Stimulated activated naive B cell treated with anti-CD40 and anti-IgM and Interleukin-4, amounts not matched to agents 10 μg/mL and 1 μg/mL and 100 μg/mL, for 72 hours (primary cell): Measurements from ENCODE around the gene CCDC69.
"Not testable (repeated sequence)": the region's sequence is repeated elsewhere in the genome, so short reads cannot be mapped to it uniquely, and the experiment has no call there.

Experiments
- ATAC-seq, 2 donors: fragments of 150-1000 bp; cut with Tn5 transposase; replicated peaks; 2 replicates each; pipeline ENCODE4 v1.10.0; 2021; ENCODE audit warnings: moderate library complexity in 1 of 2
- DNase-seq: peaks from one replicate; pipeline ENCODE4 v3.0.0; 2021
- H3K27ac Mint-ChIP-seq: one replicate; pipeline ENCODE4 v1.8.0; 2022; ENCODE audit warnings: mild to moderate bottlenecking, mixed read lengths
- H3K27me3 Mint-ChIP-seq, 2 donors: one replicate each; pipeline ENCODE4 v1.8.0; 2022; ENCODE audit warnings: mixed read lengths in 2 of 2
- H3K36me3 Mint-ChIP-seq, 2 donors: one replicate each; pipeline ENCODE4 v1.8.0; 2022; ENCODE audit warnings: mixed read lengths in 2 of 2, mild to moderate bottlenecking in 1 of 2
- H3K4me1 Mint-ChIP-seq, 2 donors: one replicate each; pipeline ENCODE4 v1.8.0; 2022; ENCODE audit warnings: mixed read lengths in 2 of 2, mild to moderate bottlenecking in 1 of 2
- H3K4me3 Mint-ChIP-seq, 2 donors: one replicate each; pipeline ENCODE4 v1.8.0; 2022; ENCODE audit warnings: mild to moderate bottlenecking in 2 of 2, mixed read lengths in 2 of 2, moderate library complexity in 1 of 2
- H3K9me3 Mint-ChIP-seq, 2 donors: one replicate each; pipeline ENCODE4 v1.8.0; 2022; ENCODE audit warnings: mixed read lengths in 2 of 2, mild to moderate bottlenecking in 1 of 2

Gene CCDC69

GRCh38 chr5:151253605-151253950, 29.7 kb upstream of the CCDC69 start:
- peaks cover 43 to 65% of the 10 kb centered on the region in 2 donors for H3K4me1 Mint-ChIP-seq

GRCh38 chr5:151252762-151253604, 29.1 kb upstream of the CCDC69 start, which contains the start of gene GM2A:
Gene GM2A, plus strand, starts transcription at chr5:151253185. Its CDS starts 32 bp downstream, at chr5:151253217.
- Mint-ChIP-seq H3K36me3 (peaks cover 16 to 32% of the 10 kb centered on the region in 2 donors), H3K27me3 (no peaks in the 10 kb centered on the region), H3K4me1 (peaks cover 37 to 59% of the 10 kb centered on the region in 2 donors), H3K9me3 (no peaks in the 10 kb centered on the region), H3K4me3 (peak within 1 kb of the TSS; percentile 95 to 97), H3K27ac (peak within 1 kb of the TSS; percentile 95)
- DNase-seq (peak; percentile 99), ATAC-seq (peak; percentile 73 to 83)

More at GRCh38 chr5:151253605-151253950, 29.7 kb upstream of the CCDC69 start:
- H3K4me3 Mint-ChIP-seq = peak overlapping the region; percentile 95 to 97
- H3K9me3 Mint-ChIP-seq = no peaks in the 10 kb centered on the region
- ATAC-seq = no peak
- DNase-seq = no peak
- no peaks in the 10 kb centered on the region for H3K27me3 Mint-ChIP-seq
- H3K27ac Mint-ChIP-seq = peak overlapping the region; percentile 95
- peaks cover 19 to 37% of the 10 kb centered on the region in 2 donors for H3K36me3 Mint-ChIP-seq

- Mint-ChIP-seq H3K4me3 (peak overlapping the region; percentile 4 to 95), H3K36me3 (peaks cover 5 to 18% of the 10 kb centered on the region in 2 donors), H3K9me3 (no peaks in the 10 kb centered on the region), H3K27me3 (no peaks in the 10 kb centered on the region), H3K4me1 (peaks cover 24 to 46% of the 10 kb centered on the region in 2 donors), H3K27ac (no peak overlapping the region)
- DNase-seq = no peak
- ATAC-seq = no peak
These were observed 27.7 kb upstream of the CCDC69 start for GRCh38 chr5:151251621-151252020.

- peaks cover 4 to 18% of the 10 kb centered on the region in 2 donors for H3K36me3 Mint-ChIP-seq
- peak overlapping the region; percentile 4 to 26 for H3K4me3 Mint-ChIP-seq
- DNase-seq (no peak), ATAC-seq (no peak)
- peaks cover 23 to 42% of the 10 kb centered on the region in 2 donors for H3K4me1 Mint-ChIP-seq
- H3K9me3 Mint-ChIP-seq = no peaks in the 10 kb centered on the region
- no peak overlapping the region for H3K27ac Mint-ChIP-seq
- no peaks in the 10 kb centered on the region for H3K27me3 Mint-ChIP-seq
These were observed 27.2 kb upstream of the CCDC69 start for GRCh38 chr5:151251001-151251551.

- no peak overlapping the region for H3K27ac Mint-ChIP-seq
- H3K4me3 Mint-ChIP-seq = peak overlapping the region; percentile 36 to 38
- no peaks in the 10 kb centered on the region for H3K9me3 Mint-ChIP-seq
- peaks cover 19 to 36% of the 10 kb centered on the region in 2 donors for H3K4me1 Mint-ChIP-seq
- no peak for ATAC-seq
- H3K27me3 Mint-ChIP-seq = no peaks in the 10 kb centered on the region
- no peak for DNase-seq
- peaks cover 0 to 12% of the 10 kb centered on the region in 2 donors for H3K36me3 Mint-ChIP-seq
These were observed 26.6 kb upstream of the CCDC69 start for GRCh38 chr5:151250346-151251000.

GRCh38 chr5:151249281-151249680, 25.4 kb upstream of the CCDC69 start:
- H3K4me1 Mint-ChIP-seq = peaks cover 17 to 29% of the 10 kb centered on the region in 2 donors

GRCh38 chr5:151248651-151249050, 24.8 kb upstream of the CCDC69 start:
- H3K36me3 Mint-ChIP-seq = peaks cover 0 to 9% of the 10 kb centered on the region in 2 donors
- ATAC-seq (no peak), DNase-seq (no peak)
- no peak overlapping the region for H3K4me3 Mint-ChIP-seq
- no peaks in the 10 kb centered on the region for H3K9me3 Mint-ChIP-seq
- peaks cover 23 to 29% of the 10 kb centered on the region in 2 donors for H3K4me1 Mint-ChIP-seq
- no peaks in the 10 kb centered on the region for H3K27me3 Mint-ChIP-seq
- H3K27ac Mint-ChIP-seq = no peak overlapping the region

More at GRCh38 chr5:151249281-151249680, 25.4 kb upstream of the CCDC69 start:
- no peak overlapping the region for H3K27ac Mint-ChIP-seq
- DNase-seq = no peak
- H3K27me3 Mint-ChIP-seq = no peaks in the 10 kb centered on the region
- no peak for ATAC-seq
- H3K4me3 Mint-ChIP-seq = no peak overlapping the region
- peaks cover 0 to 12% of the 10 kb centered on the region in 2 donors for H3K36me3 Mint-ChIP-seq
- no peaks in the 10 kb centered on the region for H3K9me3 Mint-ChIP-seq

GRCh38 chr5:151245680-151246219, 21.9 kb upstream of the CCDC69 start:
- DNase-seq = no peak
- Mint-ChIP-seq H3K36me3 (peaks cover 0 to 7% of the 10 kb centered on the region in 2 donors), H3K4me3 (no peak overlapping the region), H3K27ac (no peak overlapping the region), H3K4me1 (peaks cover 35 to 48% of the 10 kb centered on the region in 2 donors), H3K9me3 (no peaks in the 10 kb centered on the region), H3K27me3 (no peaks in the 10 kb centered on the region)
- peak in 1 of 2 donors; percentile 32 for ATAC-seq

- no peak for ATAC-seq
- Mint-ChIP-seq H3K4me3 (no peak overlapping the region), H3K9me3 (no peaks in the 10 kb centered on the region), H3K27me3 (no peaks in the 10 kb centered on the region), H3K36me3 (no peaks in the 10 kb centered on the region), H3K27ac (no peak overlapping the region), H3K4me1 (peaks cover 40 to 56% of the 10 kb centered on the region in 2 donors)
- no peak for DNase-seq
These were observed 20.3 kb upstream of the CCDC69 start for GRCh38 chr5:151244206-151244605.

GRCh38 chr5:151243564-151243963, 19.7 kb upstream of the CCDC69 start:
- Mint-ChIP-seq H3K4me1 (peaks cover 43 to 62% of the 10 kb centered on the region in 2 donors), H3K27me3 (no peaks in the 10 kb centered on the region), H3K4me3 (no peak overlapping the region), H3K9me3 (no peaks in the 10 kb centered on the region), H3K36me3 (no peaks in the 10 kb centered on the region), H3K27ac (no peak overlapping the region)
- DNase-seq (no peak), ATAC-seq (no peak)

GRCh38 chr5:151243127-151243526, 19.2 kb upstream of the CCDC69 start:
- Mint-ChIP-seq H3K4me1 (peaks cover 46 to 66% of the 10 kb centered on the region in 2 donors), H3K27me3 (no peaks in the 10 kb centered on the region), H3K9me3 (no peaks in the 10 kb centered on the region), H3K27ac (no peak overlapping the region), H3K36me3 (no peaks in the 10 kb centered on the region), H3K4me3 (no peak overlapping the region)
- no peak for DNase-seq
- no peak for ATAC-seq

- H3K4me3 Mint-ChIP-seq = no peak overlapping the region
- peaks cover 54 to 75% of the 10 kb centered on the region in 2 donors for H3K4me1 Mint-ChIP-seq
- DNase-seq (no peak), ATAC-seq (peak; percentile 21)
- no peaks in the 10 kb centered on the region for H3K9me3 Mint-ChIP-seq
- H3K27me3 Mint-ChIP-seq = no peaks in the 10 kb centered on the region
- no peaks in the 10 kb centered on the region for H3K36me3 Mint-ChIP-seq
- H3K27ac Mint-ChIP-seq = peak overlapping the region; percentile 57
These were observed 17.2 kb upstream of the CCDC69 start for GRCh38 chr5:151240924-151241635.

- peak overlapping the region; percentile 81 for H3K27ac Mint-ChIP-seq
- not testable (repeated sequence) for H3K36me3 Mint-ChIP-seq, ATAC-seq, DNase-seq, H3K27me3 Mint-ChIP-seq, H3K9me3 Mint-ChIP-seq, H3K4me3 Mint-ChIP-seq
- peaks cover 57 to 80% of the 10 kb centered on the region in 2 donors for H3K4me1 Mint-ChIP-seq
These were observed 16.5 kb upstream of the CCDC69 start for GRCh38 chr5:151240268-151240835.
